HepG2 (cell line): ENCODE data around the gene NLRX1. TPM values are rescaled to one million over a fixed set of nuclear protein-coding genes. Genes with fewer than 3 reads are reported as not detected.

ENCODE experiments used
- ATAC-seq: fragments of 200-7000 bp; cut with Tn5 transposase; 3 replicates; pipeline ENCODE4 v1.9.1; 2020; ENCODE audit warnings: mild to moderate bottlenecking, moderate library complexity
- BruUV-seq: library from RNA; stranded (reverse); fragments of 400-500 nt; replicated peaks from 2 replicates; lab custom pipeline; 2021; lab: Mats Ljungman, UMichigan
- CTCF ChIA-PET: fragments of 300-600 bp; formaldehyde crosslinking; extraction: SDS; loops from one replicate; lab custom pipeline; 2021; ENCODE audit warnings: low total read pairs, inconsistent platforms, low intra/inter-chr PET ratio; lab: Yijun Ruan, JAX
- POLR2A ChIA-PET: fragments of 350-600 bp; sonication (Branson Sonifier 250); formaldehyde crosslinking; loops from one replicate; lab custom pipeline; 2020; ENCODE audit warnings: antibody characterized with exemption, inconsistent platforms; lab: Yijun Ruan, JAX
- DNase-seq: peaks from one replicate; pipeline ENCODE4 v3.0.0-alpha.2; 2015; ENCODE audit warnings: low spot score
- FAIRE-seq: peaks from 3 replicates; lab custom pipeline; 2011; peaks lifted over from hg19 to GRCh38; lab: Jason Lieb, UNC
- H2AFZ ChIP-seq: one replicate; pipeline ENCODE4 v1.6.1; 2011; ENCODE audit warnings: low read length, inconsistent platforms
- H3K27ac ChIP-seq: fragments of 300-600 bp; 3 replicates; pipeline ENCODE4 v1.8.0; 2011; ENCODE audit warnings: mixed run types, mild to moderate bottlenecking, mixed read lengths, low read length, inconsistent platforms; ENCODE audit not compliant: insufficient read depth; ENCODE audit errors: extremely low read length
- H3K27me3 ChIP-seq, 2 experiments: fragments of 200-600 bp in 1 of 2; 2 replicates in 1 of 2; 3 replicates in 1 of 2; pipeline versions ENCODE4 v1.6.0 to v1.8.0; 2011; ENCODE audit warnings: low read length in 2 of 2, mild to moderate bottlenecking in 2 of 2, moderate library complexity in 2 of 2, inconsistent platforms in 1 of 2; ENCODE audit not compliant: insufficient read depth in 2 of 2, control insufficient read depth in 1 of 2
- H3K36me3 ChIP-seq, 2 experiments: fragments of 200-600 bp in 1 of 2; replicated peaks in 1 of 2; 2 replicates in 1 of 2; 3 replicates in 1 of 2; pipeline versions ENCODE4 v1.5.1 to v1.8.0; 2011; ENCODE audit warnings: low read length in 2 of 2, inconsistent platforms in 1 of 2; ENCODE audit not compliant: insufficient read depth in 2 of 2, control insufficient read depth in 1 of 2
- H3K4me1 ChIP-seq: 2 replicates; pipeline ENCODE4 v1.5.1; 2012; ENCODE audit warnings: low read length, inconsistent platforms; ENCODE audit not compliant: insufficient read depth
- H3K4me2 ChIP-seq: 2 replicates; pipeline ENCODE4 v1.6.0; 2011; ENCODE audit warnings: low read depth, low read length, inconsistent platforms
- H3K4me3 ChIP-seq, 3 experiments: fragments of 200-600 bp in 1 of 3; sonication (generic), shearing (Covaris generic) in 1 of 3; replicated peaks in 1 of 3; 2 replicates each; pipeline ENCODE4 v1.5.1; 2011 to 2016; ENCODE audit warnings: low read length in 3 of 3, inconsistent platforms in 2 of 3, low read depth in 2 of 3, mild to moderate bottlenecking in 2 of 3, control low read depth in 1 of 3, mixed read lengths in 1 of 3; ENCODE audit not compliant: insufficient read depth in 1 of 3
- H3K79me2 ChIP-seq: one replicate; pipeline ENCODE4 v1.6.1; 2011; ENCODE audit warnings: low read length, inconsistent platforms; ENCODE audit not compliant: insufficient read depth
- H3K9ac ChIP-seq: 2 replicates; pipeline ENCODE4 v1.6.0; 2011; ENCODE audit warnings: mild to moderate bottlenecking, low read depth, low read length, inconsistent platforms; ENCODE audit not compliant: insufficient read depth
- H3K9me3 ChIP-seq: 2 replicates; pipeline ENCODE4 v1.5.1; 2012; ENCODE audit warnings: mild to moderate bottlenecking, low read length
- H4K20me1 ChIP-seq: 2 replicates; pipeline ENCODE4 v1.6.0; 2011; ENCODE audit warnings: inconsistent platforms, mild to moderate bottlenecking, low read length, moderate library complexity; ENCODE audit not compliant: insufficient read depth
- ARID4A ChIP-seq: sonication (generic); formaldehyde crosslinking; IDR thresholded peaks from 2 replicates; pipeline ENCODE4 v1.5.0; 2020; ENCODE audit warnings: mild to moderate bottlenecking, missing genetic modification reagents, borderline replicate concordance
- CBX5 ChIP-seq: sonication (generic); formaldehyde crosslinking; IDR thresholded peaks from 2 replicates; pipeline ENCODE4 v1.4.0; 2020; ENCODE audit warnings: missing genetic modification reagents, borderline replicate concordance
- CCAR2 ChIP-seq: fragments of 200-400 bp; formaldehyde crosslinking; optimal IDR thresholded peaks from 2 replicates; pipeline ENCODE3; 2018; ENCODE audit warnings: low read depth, mild to moderate bottlenecking, low read length, moderate library complexity
- ELF3 ChIP-seq: IDR thresholded peaks from 2 replicates; pipeline ENCODE4 v1.6.1; 2016; ENCODE audit warnings: missing genetic modification reagents, missing compliant biosample characterization
- GATAD2A ChIP-seq: IDR thresholded peaks from 2 replicates; pipeline ENCODE4 v1.6.1; 2016
- MAZ ChIP-seq, 2 experiments: sonication (generic) in 1 of 2; formaldehyde crosslinking in 1 of 2; IDR thresholded peaks; 2 replicates each; pipeline versions ENCODE4 v1.5.0 to v1.6.1; 2012 to 2020; ENCODE audit warnings: low read depth in 2 of 2, mild to moderate bottlenecking in 2 of 2, borderline replicate concordance in 1 of 2, improper control_type of control experiment in 1 of 2, low read length in 1 of 2, missing genetic modification reagents in 1 of 2, moderate library complexity in 1 of 2
- MIXL1 ChIP-seq: IDR thresholded peaks from 2 replicates; pipeline ENCODE4 v1.6.1; 2016
- MXI1 ChIP-seq: IDR thresholded peaks from 3 replicates; pipeline ENCODE4 v1.6.1; 2012; ENCODE audit warnings: low read depth, low read length, inconsistent platforms, borderline replicate concordance
- PATZ1 ChIP-seq: sonication (generic); formaldehyde crosslinking; IDR thresholded peaks from 2 replicates; pipeline ENCODE4 v1.4.0; 2020; ENCODE audit warnings: missing genetic modification reagents
- RAD21 ChIP-seq: fragments of 450-650 bp; formaldehyde crosslinking; IDR thresholded peaks from 2 replicates; pipeline ENCODE4 v1.5.0; 2020; ENCODE audit warnings: mild to moderate bottlenecking
- SAP130 ChIP-seq: IDR thresholded peaks from 2 replicates; pipeline ENCODE4 v1.6.1; 2016; ENCODE audit warnings: low read depth
- SMC3 ChIP-seq: IDR thresholded peaks from 2 replicates; pipeline ENCODE4 v1.6.1; 2011; ENCODE audit warnings: low read length, improper control_type of control experiment
- STAG1 ChIP-seq: sonication (generic); formaldehyde crosslinking; IDR thresholded peaks from 2 replicates; pipeline ENCODE4 v1.4.0; 2020; ENCODE audit warnings: missing genetic modification reagents
- TFAP4 ChIP-seq: sonication (generic); IDR thresholded peaks from 2 replicates; pipeline ENCODE4 v1.6.1; 2016; ENCODE audit warnings: low read depth, borderline replicate concordance
- ZNF501 ChIP-seq: sonication (generic); formaldehyde crosslinking; IDR thresholded peaks from 2 replicates; pipeline ENCODE4 v1.5.1; 2020; ENCODE audit warnings: mild to moderate bottlenecking, moderate library complexity, missing genetic modification reagents
- ZSCAN25 ChIP-seq: sonication (generic); formaldehyde crosslinking; IDR thresholded peaks from 2 replicates; pipeline ENCODE4 v1.8.0; 2022; ENCODE audit warnings: mild to moderate bottlenecking, missing genetic modification reagents
- ZZZ3 ChIP-seq: sonication (generic); formaldehyde crosslinking; IDR thresholded peaks from 2 replicates; pipeline ENCODE4 v1.4.0; 2020; ENCODE audit warnings: missing genetic modification reagents, mild to moderate bottlenecking, borderline replicate concordance
- WGBS: methylation state at CpG from one replicate; pipeline ENCODE4 v1.1.6; 2017; ENCODE audit warnings: low lambda C conversion rate; 5-methylcytosine and 5-hydroxymethylcytosine counted together
- in situ Hi-C: cut with HindIII; loops from 2 replicates; pipeline ENCODE4 v1.10.0; 2017; ENCODE audit warnings: low pct_unique_long_range_greater_than_20kb; ENCODE audit not compliant: extremely low pct_ligation_motif_present
- intact Hi-C: fragments of 100-400 bp; cut with micrococcal nuclease; formaldehyde crosslinking; loops from one replicate; pipeline ENCODE4 v1.10.0; 2022; ENCODE audit not compliant: unreplicated experiment
- polyA plus RNA-seq, 8 experiments: library from polyadenylated mRNA; depleted of rRNA in 3 of 8; stranded (reverse) in 7 of 8; unstranded in 1 of 8; fragments of >200 nt; fragmentation: Illumina TruSeq in 4 of 8; extraction: Trizol in 4 of 8; gene quantifications; 2 replicates each; pipeline versions ENCODE4 v1.2.1 to v1.2.3, GENCODE V29; 2011 to 2016; ENCODE audit warnings: low read depth in 4 of 8, missing spikeins in 1 of 8, mixed read lengths in 1 of 8; ENCODE audit not compliant: insufficient read depth in 1 of 8
- total RNA-seq, 5 experiments: library from RNA; depleted of rRNA; stranded (reverse); fragments of >200 nt; fragmentation: Illumina TruSeq; extraction: Trizol; gene quantifications; 2 replicates each; pipeline ENCODE4 v1.2.3, GENCODE V29; 2016; ENCODE audit warnings: low read depth in 1 of 5

The NLRX1 gene
- total and polyA plus RNA-seq, 2 of the 13 experiments (the other 11 are each of a cell fraction or from before 2014, with no cell fraction given) = 8.7 to 11.0 TPM

GRCh38 chr11:119144825-119145486 lies 23.6 kb upstream of the NLRX1 start:
- Histone ChIP-seq H2AFZ (no peak overlapping the region), H3K27me3 (peaks cover 10 to 33% of the 10 kb centered on the region in 2 experiments), H3K4me1 (peaks cover 6% of the 10 kb centered on the region; the same call in 1 of the 2 replicates), H3K36me3 (no peaks in the 10 kb centered on the region), H3K4me2 (peak overlapping the region; percentile 39; the same call in 1 of the 2 replicates), H4K20me1 (no peaks in the 10 kb centered on the region), H3K4me3 (no peak overlapping the region), H3K79me2 (no peaks in the 10 kb centered on the region), H3K27ac (no peak overlapping the region), H3K9me3 (no peaks in the 10 kb centered on the region), H3K9ac (no peak overlapping the region)
- intact Hi-C loops (loop anchor here (1.0 to 2.0 kb wide), 2 partner anchors 50 to 52 kb away; a partner anchor contains a TSS), in situ Hi-C loops (no loop called here)
- 5% methylated on average over 4 of the region's 7 CpGs for whole genome bisulfite sequencing
- FAIRE-seq = peak; percentile 70
- CTCF ChIA-PET = interaction anchor here (1.1 to 2.9 kb wide), 2 partner anchors 11 to 52 kb away, joined by 3 to 25 read pairs; no protein-coding TSS in a partner anchor
- peak; percentile 90 for ATAC-seq
- POLR2A ChIA-PET = interaction anchor here (0.6 to 1.8 kb wide), 4 partner anchors 24 to 129 kb away, joined by 3 to 11 read pairs (median 6); partner anchors contain the start of genes HINFP and NLRX1
- peak; percentile 77 for DNase-seq
- no TSS peak for BruUV-seq
- TF ChIP-seq PATZ1 (CRISPR knock-in tag) (peak; percentile 70), ARID4A (CRISPR knock-in tag) (peak; percentile 26; the same call in 1 of the 2 replicates), CCAR2 (no peak), STAG1 (peak; percentile 54), GATAD2A (CRISPR knock-in tag) (0 out of 2 replicates have a peak, but pooled peaks have one; percentile 29), ZZZ3 (CRISPR knock-in tag) (no peak), MXI1 (0 out of 3 replicates have a peak, but pooled peaks have one; percentile 20), ELF3 (CRISPR knock-in tag) (0 out of 2 replicates have a peak, but pooled peaks have one; percentile 41), CBX5 (no peak), SAP130 (CRISPR knock-in tag) (peak; percentile 37; the same call in 1 of the 2 replicates), RAD21 (CRISPR knock-in tag) (0 out of 2 replicates have a peak, but pooled peaks have one; percentile 22), SMC3 (peak; percentile 57), MIXL1 (CRISPR knock-in tag) (peak; percentile 27; the same call in 1 of the 2 replicates), ZSCAN25 (CRISPR knock-in tag) (peak; percentile 88), MAZ (IDR thresholded peaks at IDR 0.05; ENCODE audit: borderline replicate concordance, low read depth, low read length) (0 out of 2 replicates have a peak, but pooled peaks have one; percentile 36), MAZ (CRISPR knock-in tag; IDR thresholded peaks at IDR 0.05; ENCODE audit: low read depth) (no peak), TFAP4 (peak; percentile 60; the same call in 1 of the 2 replicates), ZNF501 (CRISPR knock-in tag) (0 out of 2 replicates have a peak, but pooled peaks have one; percentile 43)
